Vagina (tissue), 2 donors: ENCODE results near the gene ZMYM2. TPM values are rescaled to one million over a fixed set of nuclear protein-coding genes. Genes with fewer than 3 reads are reported as not detected.

ENCODE experiments used
- DNase-seq, 2 donors: peaks; one replicate each; pipeline ENCODE4 v3.0.0-alpha.2; 2017; ENCODE audit errors: extremely low spot score in 2 of 2
- H3K27ac ChIP-seq: fragments of 200-600 bp; sonication (generic); one replicate; pipeline ENCODE4 v1.5.1; 2019
- H3K27me3 ChIP-seq: fragments of 200-600 bp; sonication (generic); one replicate; pipeline ENCODE4 v1.5.1; 2019
- H3K36me3 ChIP-seq, 2 donors: fragments of 200-600 bp; sonication (generic); one replicate each; pipeline ENCODE4 v1.5.1; 2017 to 2019
- H3K4me1 ChIP-seq: fragments of 200-600 bp; sonication (generic); one replicate; pipeline ENCODE4 v1.5.1; 2019
- H3K4me3 ChIP-seq, 2 donors: fragments of 200-600 bp; sonication (generic); 1 replicate in 1 of 2; 2 replicates in 1 of 2; pipeline ENCODE4 v1.5.1; 2016 to 2019
- H3K9me3 ChIP-seq: fragments of 200-600 bp; sonication (generic); one replicate; pipeline ENCODE4 v1.5.1; 2019
- POLR2A ChIP-seq, 2 donors: fragments of 450-650 bp; IDR thresholded peaks; one replicate each; pipeline ENCODE4 v1.6.1; 2017; ENCODE audit warnings: antibody characterized with exemption in 2 of 2, mild to moderate bottlenecking in 2 of 2, moderate library complexity in 2 of 2
- POLR2AphosphoS5 ChIP-seq, 2 donors: sonication (generic); formaldehyde crosslinking; IDR thresholded peaks; one replicate each; pipeline ENCODE4 v1.9.0; 2017; ENCODE audit warnings: antibody characterized with exemption in 2 of 2, mild to moderate bottlenecking in 2 of 2, low read depth in 1 of 2; ENCODE audit not compliant: insufficient read depth in 1 of 2
- intact Hi-C: fragments of 100-400 bp; cut with DNase I; formaldehyde crosslinking; loops from one replicate; pipeline ENCODE4 v1.15.1; 2023
- total RNA-seq: library from RNA; depleted of rRNA; stranded (reverse); fragments of >200 nt; gene quantifications from one replicate; pipeline ENCODE4 v1.2.3, GENCODE V29; 2016
- TF ChIP-seq, protein P1 (sequence below), 3 experiments: fragments of 450-650 bp in 2 of 3; fragments of 200-600 bp in 1 of 3; sonication (generic) in 1 of 3; IDR thresholded peaks; one replicate each; pipeline ENCODE4 v1.5.1; 2017 to 2019; ENCODE audit warnings: antibody characterized with exemption in 3 of 3, mild to moderate bottlenecking in 2 of 3, moderate library complexity in 2 of 3

Gene ZMYM2
- total RNA-seq, 1 donor from 2014 or later = 80.8 TPM

DNA sequence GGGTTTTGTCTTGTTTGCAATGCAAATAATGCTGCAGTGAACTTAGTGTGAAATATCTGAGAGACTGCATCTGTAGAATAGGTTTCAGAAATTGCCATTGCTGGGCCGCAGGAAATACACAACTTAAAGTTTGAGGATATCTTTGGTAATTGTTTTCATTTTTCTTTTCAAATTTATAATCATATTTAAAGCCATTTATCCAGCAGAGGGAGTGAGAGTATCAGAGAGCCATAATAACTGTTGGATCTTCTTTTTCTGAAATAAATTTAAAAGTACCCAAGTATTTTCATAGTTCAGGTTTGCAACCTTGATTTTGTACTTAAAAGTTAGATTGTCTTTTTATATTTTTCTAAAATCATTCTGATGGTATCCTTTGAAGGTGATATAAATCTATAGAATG lies 99.4 kb downstream of the ZMYM2 start:
- H3K27me3 ChIP-seq = no peaks in the 10 kb centered on the region
- intact Hi-C loops = no loop called here
- H3K36me3 ChIP-seq = peaks cover 0 to 47% of the 10 kb centered on the region in 2 donors
- no peak overlapping the region for H3K4me3 ChIP-seq
- H3K27ac ChIP-seq = no peak overlapping the region
- no peak for DNase-seq
- TF ChIP-seq POLR2A (IDR thresholded peaks at IDR 0.05) = no peak
- TF ChIP-seq, protein P1, sequence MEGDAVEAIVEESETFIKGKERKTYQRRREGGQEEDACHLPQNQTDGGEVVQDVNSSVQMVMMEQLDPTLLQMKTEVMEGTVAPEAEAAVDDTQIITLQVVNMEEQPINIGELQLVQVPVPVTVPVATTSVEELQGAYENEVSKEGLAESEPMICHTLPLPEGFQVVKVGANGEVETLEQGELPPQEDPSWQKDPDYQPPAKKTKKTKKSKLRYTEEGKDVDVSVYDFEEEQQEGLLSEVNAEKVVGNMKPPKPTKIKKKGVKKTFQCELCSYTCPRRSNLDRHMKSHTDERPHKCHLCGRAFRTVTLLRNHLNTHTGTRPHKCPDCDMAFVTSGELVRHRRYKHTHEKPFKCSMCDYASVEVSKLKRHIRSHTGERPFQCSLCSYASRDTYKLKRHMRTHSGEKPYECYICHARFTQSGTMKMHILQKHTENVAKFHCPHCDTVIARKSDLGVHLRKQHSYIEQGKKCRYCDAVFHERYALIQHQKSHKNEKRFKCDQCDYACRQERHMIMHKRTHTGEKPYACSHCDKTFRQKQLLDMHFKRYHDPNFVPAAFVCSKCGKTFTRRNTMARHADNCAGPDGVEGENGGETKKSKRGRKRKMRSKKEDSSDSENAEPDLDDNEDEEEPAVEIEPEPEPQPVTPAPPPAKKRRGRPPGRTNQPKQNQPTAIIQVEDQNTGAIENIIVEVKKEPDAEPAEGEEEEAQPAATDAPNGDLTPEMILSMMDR (IDR thresholded peaks at IDR 0.05) = no peak
- TF ChIP-seq POLR2AphosphoS5 (IDR thresholded peaks at IDR 0.05; ENCODE audit: insufficient read depth in 1 of 2, low read depth in 1 of 2) = no peak
- no peaks in the 10 kb centered on the region for H3K9me3 ChIP-seq
- no peaks in the 10 kb centered on the region for H3K4me1 ChIP-seq

DNA sequence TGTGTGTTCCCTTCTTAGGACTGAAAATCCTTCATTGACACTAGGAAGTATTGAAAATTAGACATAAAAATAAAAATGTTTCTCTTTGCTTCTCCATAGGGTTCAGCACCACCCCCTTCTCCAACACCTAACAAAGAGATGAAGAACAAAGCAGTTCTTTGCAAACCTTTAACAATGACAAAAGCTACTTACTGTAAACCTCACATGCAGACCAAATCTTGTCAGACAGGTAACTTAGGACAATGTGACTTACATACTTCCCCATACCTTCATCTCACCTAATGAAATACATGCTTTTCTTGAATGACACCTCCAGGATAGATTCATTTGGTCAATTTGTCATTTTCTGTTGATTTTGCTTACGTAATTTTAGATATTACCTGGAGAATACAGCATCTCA lies 99.9 kb downstream of the ZMYM2 start:
- Histone ChIP-seq H3K9me3 (no peaks in the 10 kb centered on the region), H3K27me3 (no peaks in the 10 kb centered on the region), H3K27ac (no peak overlapping the region), H3K36me3 (peaks cover 0 to 47% of the 10 kb centered on the region in 2 donors), H3K4me1 (no peaks in the 10 kb centered on the region), H3K4me3 (no peak overlapping the region)
- TF ChIP-seq POLR2A (IDR thresholded peaks at IDR 0.05) (no peak), POLR2AphosphoS5 (IDR thresholded peaks at IDR 0.05; ENCODE audit: insufficient read depth in 1 of 2, low read depth in 1 of 2) (no peak)
- TF ChIP-seq, protein P1 (IDR thresholded peaks at IDR 0.05) = no peak
- intact Hi-C loops = no loop called here
- DNase-seq = no peak

DNA sequence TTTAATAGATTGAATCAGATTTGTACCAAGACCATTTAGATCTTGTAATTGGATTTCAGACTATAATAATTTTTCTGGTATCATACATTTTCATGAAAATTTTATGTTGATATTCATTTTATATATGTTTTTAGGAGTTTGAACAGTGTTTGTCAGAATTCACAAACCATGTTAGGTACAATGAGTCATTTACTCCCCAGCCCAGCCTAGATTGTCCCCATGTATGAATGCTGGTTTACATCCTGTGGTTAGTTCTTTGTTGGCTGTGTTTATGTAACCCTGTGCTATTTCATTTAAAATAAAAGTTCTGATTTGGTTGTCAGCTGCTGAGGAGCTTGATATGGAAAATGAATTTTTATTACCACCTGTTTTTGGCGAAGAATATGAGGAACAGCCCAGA lies 105.6 kb downstream of the ZMYM2 start:
- TF ChIP-seq POLR2A (IDR thresholded peaks at IDR 0.05) (no peak), POLR2AphosphoS5 (IDR thresholded peaks at IDR 0.05; ENCODE audit: insufficient read depth in 1 of 2, low read depth in 1 of 2) (no peak)
- TF ChIP-seq, protein P1 (IDR thresholded peaks at IDR 0.05) = no peak
- Histone ChIP-seq H3K27ac (no peak overlapping the region), H3K27me3 (no peaks in the 10 kb centered on the region), H3K4me3 (no peak overlapping the region), H3K9me3 (no peaks in the 10 kb centered on the region), H3K36me3 (peaks cover 0 to 75% of the 10 kb centered on the region in 2 donors), H3K4me1 (no peaks in the 10 kb centered on the region)
- DNase-seq = no peak
- intact Hi-C loops = no loop called here

DNA sequence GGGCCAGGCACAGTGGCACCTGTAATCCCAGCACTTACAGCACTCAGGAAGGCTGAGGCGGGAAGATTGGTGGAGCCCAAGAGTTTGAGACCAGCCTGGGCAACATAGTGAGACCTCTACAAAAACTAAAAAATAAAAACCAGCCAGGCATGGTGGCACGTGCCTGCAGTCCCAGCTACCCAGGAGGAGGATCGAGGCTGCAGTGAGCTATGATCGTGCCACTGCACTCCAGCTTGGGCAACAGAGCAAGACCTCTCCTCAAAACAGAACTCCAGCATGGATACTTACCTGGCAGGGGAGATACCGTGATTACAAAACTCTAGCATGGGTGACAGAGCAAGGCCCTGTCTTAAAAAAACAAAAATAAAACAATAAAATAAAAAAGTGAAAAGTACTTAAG lies 107.0 kb downstream of the ZMYM2 start:
- TF ChIP-seq POLR2AphosphoS5 (IDR thresholded peaks at IDR 0.05; ENCODE audit: insufficient read depth in 1 of 2, low read depth in 1 of 2) = no peak
- TF ChIP-seq, protein P1 (IDR thresholded peaks at IDR 0.05) = no peak
- no peak for TF ChIP-seq POLR2A (IDR thresholded peaks at IDR 0.05)
- no peaks in the 10 kb centered on the region for H3K9me3 ChIP-seq
- peaks cover 0 to 66% of the 10 kb centered on the region in 2 donors for H3K36me3 ChIP-seq
- H3K27me3 ChIP-seq = no peaks in the 10 kb centered on the region
- H3K4me1 ChIP-seq = no peaks in the 10 kb centered on the region
- DNase-seq = no peak
- H3K4me3 ChIP-seq = no peak overlapping the region
- intact Hi-C loops = no loop called here
- no peak overlapping the region for H3K27ac ChIP-seq

DNA sequence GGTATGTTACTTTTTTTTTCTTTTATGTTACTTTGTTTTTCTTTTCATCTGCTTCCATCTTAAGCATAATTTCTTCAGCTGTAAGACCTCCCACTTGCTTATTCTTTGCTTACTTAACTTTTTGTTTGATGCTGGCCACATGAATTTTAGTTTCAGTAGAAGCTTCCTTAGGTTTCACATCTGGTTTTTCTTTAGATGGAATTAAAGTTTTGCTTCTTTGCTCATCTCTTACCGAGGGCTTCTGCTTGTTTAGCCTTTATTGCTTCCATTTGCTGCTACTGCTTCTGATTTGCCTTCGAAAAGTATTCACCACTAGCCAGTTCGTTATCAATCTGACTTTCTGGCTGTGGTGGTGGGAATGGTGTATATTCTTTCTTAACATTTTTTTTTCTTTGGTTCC lies 111.4 kb downstream of the ZMYM2 start:
- Histone ChIP-seq H3K36me3 (peaks cover 0 to 63% of the 10 kb centered on the region in 2 donors), H3K4me3 (no peak overlapping the region), H3K27me3 (no peaks in the 10 kb centered on the region), H3K27ac (no peak overlapping the region), H3K4me1 (no peaks in the 10 kb centered on the region), H3K9me3 (no peaks in the 10 kb centered on the region)
- no peak for DNase-seq
- TF ChIP-seq, protein P1 (IDR thresholded peaks at IDR 0.05) = no peak
- TF ChIP-seq POLR2AphosphoS5 (IDR thresholded peaks at IDR 0.05; ENCODE audit: insufficient read depth in 1 of 2, low read depth in 1 of 2) (no peak), POLR2A (IDR thresholded peaks at IDR 0.05) (no peak)
- intact Hi-C loops = no loop called here
